HG02840 (cell line): ENCODE measurements around the gene VPS4B.
"Not testable (repeated sequence)": the region's sequence is repeated elsewhere in the genome, so short reads cannot be mapped to it uniquely, and the experiment has no call there.

Experiments
- ATAC-seq: cut with Tn5 transposase; IDR thresholded peaks from one replicate; pipeline ENCODE4 v1.9.1; 2021; ENCODE audit warnings: mild to moderate bottlenecking, moderate library complexity, moderate number of reproducible peaks; ENCODE audit not compliant: unreplicated experiment, low FRiP score

The VPS4B gene

DNA sequence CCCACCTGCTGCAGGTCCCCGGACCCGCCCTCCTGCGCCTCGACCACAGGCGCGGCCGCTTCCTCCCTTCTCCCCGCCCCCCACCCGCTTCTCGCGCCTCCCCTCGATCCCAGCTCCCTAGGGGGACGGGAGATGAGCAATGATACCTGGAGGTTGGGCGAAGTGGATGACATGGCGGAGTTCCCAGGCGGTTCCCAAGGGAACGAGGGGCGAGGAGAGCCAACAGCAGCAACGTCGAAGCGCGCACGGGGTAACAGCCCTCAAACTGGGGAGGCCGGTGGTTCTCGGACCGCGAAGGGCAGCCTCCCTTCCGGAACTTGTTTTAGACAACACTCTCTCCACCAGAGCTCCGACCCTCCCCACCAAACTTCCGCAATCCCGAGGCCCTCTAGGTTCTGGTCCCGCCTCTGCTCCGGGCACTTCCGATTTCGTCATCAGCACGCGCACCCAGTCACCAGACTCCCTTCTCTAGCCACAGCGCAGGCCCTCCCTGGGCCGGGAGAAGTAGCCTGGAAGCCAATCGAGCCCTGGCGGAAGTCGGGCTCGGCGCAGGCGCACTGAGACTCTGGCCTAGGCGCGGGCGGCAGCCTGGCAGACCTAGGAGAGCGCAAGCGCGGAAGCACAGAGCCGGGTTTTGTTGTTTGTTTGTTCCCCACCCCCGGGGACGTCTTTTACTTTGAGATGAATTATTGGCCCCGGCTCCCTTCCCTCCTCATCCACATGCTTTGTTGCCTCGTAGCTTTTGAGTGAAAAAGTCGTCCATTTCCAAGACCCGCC lies at the start of gene VPS4B:
Gene VPS4B (minus strand): TSS at position 390 of the 777 bp plus-strand sequence. CDS start 217 bp downstream, at position 173.
- ATAC-seq: peak; percentile 97

DNA sequence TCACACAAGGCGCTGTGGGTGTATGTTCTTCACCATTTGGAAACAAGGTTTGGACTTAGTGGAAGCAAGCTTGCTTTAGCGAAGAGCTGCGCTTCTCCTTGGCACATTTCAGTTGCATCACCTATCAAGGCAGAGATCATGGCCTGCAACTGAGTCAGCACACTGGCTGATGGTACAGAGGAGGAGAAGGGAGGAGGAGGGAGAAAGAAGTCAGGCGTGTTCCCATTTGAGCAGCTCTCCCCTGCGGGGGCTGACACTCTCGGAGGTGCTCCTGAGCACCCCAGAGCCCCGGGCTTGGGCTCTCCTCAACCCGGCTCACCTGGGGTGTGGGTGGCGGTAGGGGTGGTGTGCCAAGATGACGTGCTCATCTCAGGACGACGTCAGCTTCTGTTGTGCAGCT lies 48.5 kb upstream of the VPS4B start:
- ATAC-seq: no peak

DNA sequence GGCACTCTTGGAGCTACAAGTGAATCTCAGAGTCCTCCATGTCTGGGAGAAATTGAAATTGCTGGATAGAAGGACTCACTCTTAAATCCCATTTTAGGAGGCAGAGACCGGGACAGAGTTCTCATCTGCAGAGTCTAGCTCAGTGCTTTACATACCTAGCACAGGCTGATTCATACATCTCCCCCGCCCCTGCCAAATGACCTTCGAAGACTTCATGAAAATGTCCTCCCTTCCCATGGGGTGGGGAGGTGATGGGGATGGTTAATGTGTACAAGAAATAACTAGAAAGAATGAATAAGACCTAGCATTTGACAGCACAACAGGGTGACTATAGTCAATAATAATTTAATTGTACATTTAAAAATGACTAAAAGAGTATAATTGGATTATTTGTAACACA lies 46.3 kb upstream of the VPS4B start:
- ATAC-seq: no peak

DNA sequence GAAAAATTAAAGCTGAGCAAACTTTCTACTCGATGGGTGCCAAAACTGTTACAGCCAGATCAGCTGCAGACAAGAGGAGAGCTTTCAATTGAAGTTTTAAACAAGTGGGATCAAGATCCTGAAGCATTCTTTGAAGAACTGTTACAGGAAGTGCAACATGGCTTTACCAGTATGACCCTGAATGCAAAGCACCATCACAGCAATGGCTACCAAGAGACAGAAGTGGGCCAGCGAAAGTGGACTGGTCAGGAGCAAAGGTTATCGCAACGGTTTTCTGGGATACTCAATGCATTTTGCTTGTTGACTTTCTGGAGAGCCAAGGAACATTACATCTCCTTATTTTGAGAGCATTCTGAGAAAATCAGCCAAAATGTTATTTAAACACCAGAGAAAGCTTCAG lies 45.4 kb upstream of the VPS4B start:
- ATAC-seq: no peak

DNA sequence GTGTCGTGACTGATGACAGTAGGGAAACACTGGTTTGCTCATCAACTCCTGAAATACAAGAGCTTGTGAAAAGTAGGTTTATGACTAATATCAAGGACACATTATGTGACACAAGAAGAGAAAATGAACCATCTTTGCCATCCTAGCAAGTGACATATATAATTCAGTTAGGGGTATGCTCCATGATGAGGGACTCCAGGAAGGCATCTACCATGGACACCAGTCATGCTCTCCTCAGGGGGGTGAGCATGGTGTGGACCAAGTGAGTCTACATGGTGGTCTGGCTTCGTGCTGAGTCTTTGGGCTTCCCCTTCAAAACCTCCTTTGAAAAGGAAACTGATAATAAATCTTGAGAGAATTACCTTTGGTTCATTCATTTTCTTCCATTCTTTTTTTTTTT lies 42.8 kb upstream of the VPS4B start:
- no peak for ATAC-seq

DNA sequence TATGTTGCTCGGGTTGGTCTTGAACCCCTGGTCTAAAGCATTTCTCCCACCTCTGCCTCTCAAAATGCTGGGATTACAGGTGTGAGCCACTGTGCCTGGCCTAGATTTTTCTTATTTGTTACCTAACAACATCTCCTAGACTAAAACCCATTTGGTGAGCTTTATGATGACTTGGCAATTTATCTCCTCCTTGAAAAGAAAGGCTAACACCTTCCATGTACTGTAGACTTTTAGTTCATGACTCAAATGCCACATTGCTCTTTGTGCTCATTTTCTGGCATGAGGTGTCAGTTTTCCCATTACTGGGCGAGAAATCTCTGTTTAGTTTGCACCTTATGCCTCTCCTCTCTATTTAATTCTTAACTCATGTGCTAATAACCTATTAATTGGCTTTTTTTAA lies 42.2 kb upstream of the VPS4B start:
- no peak for ATAC-seq

DNA sequence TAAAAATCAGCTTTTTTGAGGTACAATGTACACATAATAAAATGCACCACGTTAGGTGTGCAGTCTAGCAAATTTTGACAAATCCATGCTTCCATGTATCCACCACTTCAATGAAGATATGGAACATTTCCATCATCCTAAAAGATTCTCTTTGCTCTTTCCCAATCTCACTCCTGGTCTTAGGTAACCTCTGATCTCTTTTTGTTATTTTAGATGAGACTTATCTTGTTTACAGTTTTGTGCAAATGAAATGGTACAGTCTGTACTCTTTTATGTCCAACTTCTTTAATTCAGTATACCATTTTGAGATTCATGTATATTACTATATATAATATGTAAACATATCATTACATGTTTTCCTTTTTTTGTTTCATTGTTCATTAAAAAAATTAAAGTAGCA lies 38.1 kb upstream of the VPS4B start:
- ATAC-seq: no peak

DNA sequence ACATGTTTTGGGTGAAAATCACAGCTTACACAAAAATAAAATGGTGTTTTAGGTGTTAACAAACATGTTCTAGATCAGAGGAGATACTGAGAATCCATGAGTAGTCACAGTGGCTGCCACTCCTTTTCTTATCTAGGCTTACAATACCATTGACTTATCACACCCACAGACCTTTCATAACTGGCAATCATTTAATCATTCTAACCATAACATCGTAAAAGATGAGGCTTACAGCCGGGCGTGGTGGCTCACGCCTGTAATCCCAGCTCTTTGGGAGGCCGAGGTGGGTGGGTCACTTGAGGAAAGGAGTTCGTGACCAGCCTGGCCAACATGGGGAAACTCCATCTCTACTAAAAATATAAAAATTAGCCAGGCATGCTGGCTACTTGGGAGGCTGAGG lies 35.7 kb upstream of the VPS4B start:
- no peak for ATAC-seq

DNA sequence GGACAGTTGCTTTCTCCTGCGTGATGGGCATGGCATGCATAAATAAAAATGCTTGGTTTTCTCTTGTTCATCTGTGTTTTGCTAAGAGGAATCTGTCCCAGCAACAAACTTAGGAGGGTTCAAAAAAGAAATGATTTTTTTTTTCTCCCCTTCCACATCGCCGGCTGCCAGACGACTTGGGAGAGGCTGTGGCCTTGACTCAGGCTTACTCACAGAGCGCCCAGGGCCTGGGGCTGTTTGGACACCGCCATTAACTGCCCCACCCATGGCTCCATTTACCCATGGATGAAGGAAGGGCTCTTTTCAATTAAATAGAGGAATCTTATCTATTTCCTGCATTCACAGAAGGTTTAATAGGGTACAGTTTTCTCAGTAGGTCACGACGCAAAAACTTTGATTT lies 32.2 kb upstream of the VPS4B start:
- ATAC-seq: no peak

DNA sequence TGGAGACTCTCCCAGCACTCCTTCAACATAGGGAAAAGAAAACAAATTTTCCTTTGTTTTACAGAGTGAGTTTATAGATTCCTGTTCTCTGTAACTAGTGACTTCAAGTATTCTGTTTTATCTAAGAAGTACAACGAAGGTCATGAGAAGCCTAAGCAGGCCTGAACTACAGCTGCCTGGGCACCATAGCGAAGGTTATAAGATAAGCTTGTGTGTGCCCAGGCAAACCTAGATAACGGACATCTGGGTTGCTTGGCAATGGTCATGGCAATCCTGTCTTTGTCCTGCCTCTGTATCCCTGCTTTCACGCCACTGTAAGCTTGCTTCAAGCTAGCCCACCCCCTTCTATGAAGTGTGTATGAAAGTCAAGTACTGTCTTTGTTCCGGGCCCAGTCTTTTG lies 30.5 kb upstream of the VPS4B start:
- ATAC-seq: not testable (repeated sequence)

DNA sequence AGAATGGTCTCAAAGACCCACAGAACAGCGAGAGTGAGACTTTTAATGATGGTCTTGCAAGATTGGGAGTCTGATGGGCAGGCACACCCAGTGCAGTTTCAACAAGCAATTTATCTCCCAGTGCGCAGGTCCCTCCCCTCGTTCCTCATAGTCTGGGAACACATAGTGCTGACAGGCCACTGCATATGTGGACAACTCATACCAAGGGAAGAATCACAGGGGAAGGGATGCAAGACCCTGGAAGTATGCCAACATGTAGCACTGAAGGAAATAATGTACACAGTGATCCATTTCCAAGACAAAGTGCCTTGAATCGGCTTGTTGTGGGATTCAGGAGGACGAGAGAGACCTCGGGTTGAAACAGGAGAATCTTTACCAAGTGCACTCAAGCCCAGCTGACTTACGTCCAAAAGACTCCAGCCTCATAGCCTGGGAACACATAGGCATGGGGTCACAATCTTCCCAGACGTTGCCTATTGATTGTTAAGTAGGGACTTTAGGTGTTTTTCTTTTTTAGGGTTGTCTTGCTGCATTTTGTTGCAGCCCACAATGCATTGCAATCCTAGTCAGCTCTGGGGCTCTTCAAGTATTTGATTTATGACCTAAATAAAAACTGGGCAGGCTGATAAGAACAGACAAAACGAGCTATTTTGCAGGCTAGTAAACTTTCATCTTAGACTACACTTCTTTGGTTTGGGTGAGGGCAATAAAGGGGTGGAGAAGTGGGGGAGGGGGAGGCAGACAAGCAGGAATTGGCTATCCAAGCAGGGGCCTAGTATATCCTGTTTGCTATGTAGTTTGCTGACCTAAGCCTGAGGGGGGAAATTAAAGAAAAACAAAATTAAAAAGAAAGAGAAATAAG lies 29.8 kb upstream of the VPS4B start:
- no peak for ATAC-seq

DNA sequence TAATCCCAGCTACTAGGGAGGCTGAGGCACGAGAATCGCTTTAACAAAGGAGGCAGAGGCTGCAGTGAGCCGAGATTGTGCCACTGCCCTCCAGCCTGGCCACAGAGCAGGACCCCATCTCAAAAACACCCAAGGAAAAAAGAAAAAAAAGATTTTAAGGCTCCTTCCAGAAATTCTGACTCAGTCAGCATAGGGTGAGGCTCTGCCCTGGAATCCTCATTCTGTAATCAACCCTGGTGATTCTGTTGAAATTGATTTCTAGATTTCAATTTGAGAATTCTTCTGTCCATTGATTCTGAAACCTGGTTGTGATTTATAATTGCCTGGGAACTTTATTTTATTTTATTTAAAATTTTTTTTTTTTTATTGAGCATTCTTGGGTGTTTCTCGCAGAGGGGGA lies 27.1 kb upstream of the VPS4B start:
- no peak for ATAC-seq

DNA sequence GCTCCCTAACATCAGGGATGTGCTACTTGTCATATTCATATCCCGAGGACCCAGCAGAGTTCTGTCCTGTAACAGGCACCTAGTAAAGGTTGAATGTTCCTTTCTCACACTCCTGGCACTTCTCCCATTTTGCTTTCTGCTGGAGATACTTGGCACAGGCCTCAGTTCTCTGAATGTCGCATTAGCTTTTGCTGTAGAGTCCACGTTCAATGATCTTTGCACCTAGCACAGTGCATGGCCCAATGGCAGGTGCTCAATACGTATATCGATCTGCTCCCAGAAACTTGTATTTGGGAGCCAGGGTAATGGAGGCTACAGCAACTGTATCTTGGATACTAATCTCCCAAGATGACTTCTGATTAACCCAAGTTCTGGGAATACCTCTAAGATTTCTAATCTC lies 24.8 kb upstream of the VPS4B start:
- no peak for ATAC-seq

DNA sequence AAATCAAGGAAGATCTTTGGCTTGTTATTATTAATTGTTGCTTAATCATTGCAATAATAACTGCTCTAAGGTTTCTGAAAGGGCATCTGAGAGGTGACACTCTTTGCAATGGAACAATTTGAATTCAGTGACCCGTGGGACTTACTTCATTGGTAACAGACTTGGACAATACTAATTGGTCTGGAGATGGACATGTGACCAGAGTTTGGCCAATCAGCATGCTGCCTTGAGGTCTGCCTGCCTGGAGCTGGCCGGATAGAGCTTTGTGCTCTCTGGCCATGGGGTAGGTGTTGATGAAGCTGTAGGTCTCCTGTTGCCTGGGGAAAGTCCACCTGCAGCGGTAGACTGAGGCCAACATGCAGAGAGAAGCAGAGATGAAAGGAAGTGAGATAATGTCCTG lies 24.0 kb upstream of the VPS4B start:
- ATAC-seq: no peak

DNA sequence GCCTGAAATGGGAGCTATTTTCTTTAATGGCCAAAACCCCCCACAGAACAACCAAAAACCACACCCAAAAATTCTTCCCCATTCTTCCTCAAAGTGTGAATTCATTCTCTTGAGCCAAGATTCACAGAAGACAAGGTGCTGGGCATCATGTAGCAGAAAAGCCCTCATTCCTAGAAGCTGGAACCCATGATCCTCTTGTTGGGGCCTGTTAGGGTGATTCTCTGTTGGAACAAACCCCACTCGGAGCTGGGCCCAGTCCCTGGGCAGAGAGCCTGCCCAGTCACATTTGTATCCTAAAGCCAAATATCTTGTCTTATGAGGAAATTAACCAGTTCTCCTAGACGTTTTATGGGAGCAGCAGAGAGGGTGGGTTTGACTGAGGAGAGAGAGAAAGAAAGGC lies 22.8 kb upstream of the VPS4B start:
- ATAC-seq: no peak

DNA sequence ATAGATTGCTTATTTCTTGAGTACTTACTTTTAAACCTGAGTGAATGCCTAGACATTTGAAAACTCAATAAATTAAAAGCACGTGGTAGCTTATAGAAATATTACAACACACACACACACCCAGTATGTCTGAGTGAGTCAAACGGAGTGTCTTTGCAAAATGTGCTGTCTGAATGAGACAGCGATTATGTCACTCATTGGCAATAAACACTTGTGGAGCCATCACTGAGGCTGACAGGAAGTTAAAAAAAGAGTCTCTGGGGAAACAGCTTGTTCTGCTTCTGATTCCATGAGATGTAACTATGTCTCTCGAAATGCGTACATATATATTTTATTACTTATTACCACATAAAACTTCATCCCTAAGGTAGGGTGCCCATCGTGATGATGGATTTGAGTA lies 22.3 kb upstream of the VPS4B start:
- ATAC-seq: no peak

DNA sequence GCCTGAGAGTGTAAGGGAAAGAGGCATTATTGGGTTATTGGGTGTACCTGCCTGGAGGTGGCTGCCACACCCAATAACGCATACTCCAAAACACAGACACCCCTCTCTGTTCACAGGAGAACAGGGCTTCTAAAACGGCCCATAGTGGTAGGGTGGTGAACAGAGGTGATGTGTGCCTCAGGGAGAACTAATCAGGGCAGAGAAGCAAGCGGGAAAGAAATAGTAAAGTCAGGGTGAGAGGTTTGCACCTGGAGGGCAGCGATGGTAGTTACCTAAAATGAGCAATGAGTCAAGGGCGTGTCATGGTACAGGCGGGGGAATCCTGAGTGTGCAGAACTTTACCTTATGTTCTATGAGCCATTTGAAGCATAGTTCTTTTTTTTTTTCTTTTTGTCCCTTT lies 21.6 kb upstream of the VPS4B start:
- ATAC-seq: no peak

DNA sequence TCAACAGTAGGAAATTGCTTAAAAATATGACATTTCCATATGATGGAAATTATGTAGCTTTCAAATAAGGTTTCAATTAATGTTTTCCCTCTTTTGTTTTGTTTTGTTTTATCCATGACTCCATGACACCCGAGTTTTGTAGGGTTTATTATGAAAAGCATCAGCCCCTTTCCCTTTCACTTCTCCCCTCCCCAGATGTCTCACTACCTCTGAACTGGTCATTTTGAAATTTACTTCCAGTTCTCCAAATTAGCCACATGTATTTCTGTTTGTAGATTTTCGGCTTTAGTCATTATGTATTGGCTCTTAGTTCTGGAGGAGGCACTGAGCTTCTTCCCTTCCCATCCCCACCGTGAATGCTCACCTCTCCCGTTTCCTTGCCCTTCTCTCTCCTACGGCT lies 18.6 kb upstream of the VPS4B start:
- ATAC-seq: no peak

DNA sequence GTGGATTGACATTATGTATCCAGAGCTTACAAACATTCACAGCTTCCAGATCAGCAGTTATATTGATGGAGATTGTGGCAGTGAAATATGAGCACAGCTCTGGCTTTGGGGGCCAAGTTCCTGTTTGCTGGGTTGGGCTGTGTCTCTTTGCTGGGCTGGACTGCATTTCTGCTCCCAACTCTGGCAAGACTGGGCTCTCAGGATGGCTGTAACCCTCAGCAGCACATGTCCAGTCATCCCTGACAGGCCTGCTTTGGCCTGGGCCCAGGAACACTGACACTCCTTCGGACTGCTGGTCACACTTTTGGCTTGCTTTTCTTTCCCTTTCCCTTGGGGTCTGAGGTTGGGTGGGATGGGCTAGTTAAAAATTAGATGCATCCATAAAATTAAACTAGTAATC lies 17.9 kb upstream of the VPS4B start:
- ATAC-seq: no peak

DNA sequence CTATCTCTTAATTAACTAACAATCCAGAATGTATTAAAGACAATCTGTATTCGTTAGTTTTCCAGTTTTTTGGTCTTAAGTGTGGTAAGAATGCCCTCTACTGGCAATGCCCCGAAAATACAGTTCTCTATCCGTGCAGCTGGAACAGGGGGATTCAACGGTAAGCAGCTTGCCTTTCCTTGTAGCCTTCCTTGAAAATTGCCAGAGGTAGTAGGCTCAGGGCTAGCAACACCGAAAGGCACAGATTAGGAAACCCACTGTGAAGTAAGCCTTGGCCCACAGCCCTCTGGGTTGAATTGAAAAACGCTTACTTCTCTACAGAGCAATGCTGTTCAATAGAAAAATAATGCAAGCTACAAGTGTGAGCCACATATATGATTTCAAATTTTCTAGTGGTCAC lies 17.1 kb upstream of the VPS4B start:
- no peak for ATAC-seq

DNA sequence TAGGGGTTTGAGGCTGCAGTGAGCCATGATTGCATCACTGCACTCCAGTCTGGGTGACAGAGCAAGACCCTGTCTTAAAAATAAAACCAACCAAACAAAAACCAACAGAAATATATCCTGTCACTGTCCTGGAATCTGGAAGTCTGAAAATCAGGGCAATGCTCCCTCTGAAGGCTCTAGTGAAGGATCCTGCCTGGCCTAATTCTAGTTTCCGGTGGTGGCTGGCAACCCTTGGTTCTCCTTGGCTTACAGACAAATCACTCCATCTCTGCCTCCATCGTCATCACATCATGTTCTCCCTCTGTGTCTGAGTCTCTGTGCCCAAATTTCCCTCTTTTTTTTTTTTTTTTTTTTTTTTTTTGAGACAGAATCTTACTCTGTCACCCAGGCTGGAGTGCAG lies 15.9 kb upstream of the VPS4B start:
- ATAC-seq: no peak

DNA sequence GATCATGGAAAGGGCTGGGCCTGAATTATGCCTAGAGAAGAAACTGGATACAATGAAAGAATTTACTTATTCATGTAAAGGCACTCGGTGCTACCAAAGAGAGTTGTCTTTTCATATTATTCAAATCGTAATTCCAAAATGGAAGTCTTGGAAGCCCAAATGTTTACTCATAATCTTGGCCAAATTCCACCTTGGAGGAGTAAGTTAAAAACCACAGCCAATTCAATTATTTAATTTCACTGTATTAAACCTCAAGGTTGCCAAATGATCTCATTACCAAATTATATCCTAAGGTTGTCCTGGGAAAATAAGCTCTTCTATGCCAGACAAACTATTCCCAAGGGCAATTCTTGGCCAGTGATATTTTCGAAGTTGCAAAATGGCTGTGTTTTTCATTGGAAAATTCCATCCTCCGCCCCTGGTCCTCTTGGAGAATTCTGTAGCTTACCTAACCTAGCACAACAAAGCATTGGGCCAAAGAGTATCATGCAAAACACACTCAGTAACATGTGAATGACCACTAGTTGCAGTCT lies 11.1 kb upstream of the VPS4B start:
- no peak for ATAC-seq
